H1 (cell line): ENCODE measurements around the gene C3orf49. TPM values are rescaled to one million over a fixed set of nuclear protein-coding genes. Genes with fewer than 3 reads are reported as not detected.

ENCODE experiments used
- CTCF ChIA-PET: fragments of 300-600 bp; sonication (Branson Sonifier 250); formaldehyde crosslinking; loops from one replicate; lab custom pipeline; 2021; ENCODE audit not compliant: partially characterized antibody; lab: Charles Lee
- POLR2A ChIA-PET: fragments of 300-600 bp; sonication (Branson Sonifier 250); formaldehyde crosslinking; loops from one replicate; lab custom pipeline; 2021; ENCODE audit warnings: inconsistent platforms; ENCODE audit not compliant: partially characterized antibody; lab: Charles Lee
- DNase-seq, 2 experiments: peaks; one replicate each; pipeline versions ENCODE4 v3.0.0 to v3.0.0-alpha.2; 2010 to 2022; ENCODE audit warnings: low spot score in 2 of 2, low read depth in 1 of 2, mixed read lengths in 1 of 2
- FAIRE-seq: peaks from 2 replicates; lab custom pipeline; 2011; peaks lifted over from hg19 to GRCh38; lab: Jason Lieb, UNC
- H2AFZ ChIP-seq: 2 replicates; pipeline ENCODE4 v1.8.1; 2012; ENCODE audit warnings: low read length, inconsistent platforms
- H2AK5ac ChIP-seq: 2 replicates; pipeline ENCODE4 v1.6.1; 2013; ENCODE audit warnings: low read depth, low read length
- H2BK120ac ChIP-seq: replicated peaks from 2 replicates; pipeline ENCODE3; 2013; ENCODE audit warnings: low read depth, low read length, inconsistent platforms
- H2BK12ac ChIP-seq: 2 replicates; pipeline ENCODE4 v1.6.1; 2013; ENCODE audit warnings: low read depth, low read length
- H2BK15ac ChIP-seq: 2 replicates; pipeline ENCODE4 v1.6.1; 2013; ENCODE audit warnings: low read length
- H2BK20ac ChIP-seq: 2 replicates; pipeline ENCODE4 v1.6.1; 2013; ENCODE audit warnings: low read length
- H2BK5ac ChIP-seq: 2 replicates; pipeline ENCODE4 v1.6.1; 2013; ENCODE audit warnings: low read depth, low read length
- H3K14ac ChIP-seq: 2 replicates; pipeline ENCODE4 v1.6.1; 2013; ENCODE audit warnings: inconsistent platforms; ENCODE audit not compliant: insufficient read length
- H3K18ac ChIP-seq: 2 replicates; pipeline ENCODE4 v1.6.1; 2013; ENCODE audit warnings: low read length; ENCODE audit errors: extremely low read depth
- H3K23ac ChIP-seq: 2 replicates; pipeline ENCODE4 v1.6.1; 2013; ENCODE audit warnings: inconsistent platforms; ENCODE audit not compliant: insufficient read length
- H3K23me2 ChIP-seq: 2 replicates; pipeline ENCODE4 v1.6.1; 2013; ENCODE audit warnings: low read depth, low read length
- H3K27ac ChIP-seq: 2 replicates; pipeline ENCODE4 v1.6.1; 2011; ENCODE audit warnings: low read depth, low read length, inconsistent platforms
- H3K27me3 ChIP-seq, 4 experiments: replicated peaks in 1 of 4; 1 replicate in 1 of 4; 2 replicates in 3 of 4; pipeline versions ENCODE4 v1.6.1 to v1.8.1; 2011 to 2013; ENCODE audit warnings: low read length in 3 of 4, mild to moderate bottlenecking in 3 of 4, inconsistent platforms in 2 of 4, mixed read lengths in 2 of 4, moderate library complexity in 1 of 4; ENCODE audit not compliant: control insufficient read depth in 3 of 4, insufficient read depth in 3 of 4; ENCODE audit errors: extremely low read depth in 1 of 4
- H3K36me3 ChIP-seq, 4 experiments: 2 replicates each; pipeline versions ENCODE4 v1.6.1 to v1.8.1; 2011 to 2013; ENCODE audit warnings: mild to moderate bottlenecking in 4 of 4, low read length in 3 of 4, moderate library complexity in 2 of 4, control low read depth in 1 of 4, inconsistent platforms in 1 of 4; ENCODE audit not compliant: insufficient read depth in 4 of 4, control insufficient read depth in 2 of 4
- H3K4ac ChIP-seq: replicated peaks from 2 replicates; pipeline ENCODE3; 2013; ENCODE audit warnings: low read length, low read depth, mixed read lengths, inconsistent platforms; ENCODE audit not compliant: insufficient read length
- H3K4me1 ChIP-seq, 4 experiments: replicated peaks in 1 of 4; 1 replicate in 1 of 4; 2 replicates in 3 of 4; pipeline versions ENCODE4 v1.6.1 to v1.8.1; 2011 to 2013; ENCODE audit warnings: low read length in 3 of 4, inconsistent platforms in 2 of 4, mixed read lengths in 1 of 4; ENCODE audit not compliant: insufficient read depth in 4 of 4, control insufficient read depth in 3 of 4
- H3K4me2 ChIP-seq, 2 experiments: 2 replicates each; pipeline versions ENCODE4 v1.6.1 to v1.8.1; 2011 to 2013; ENCODE audit warnings: low read depth in 2 of 2, low read length in 2 of 2, control low read depth in 1 of 2, inconsistent platforms in 1 of 2, mild to moderate bottlenecking in 1 of 2; ENCODE audit not compliant: insufficient read depth in 1 of 2
- H3K4me3 ChIP-seq, 4 experiments: fragments of 200-600, 300-600 bp in 1 of 4; sonication (generic), shearing (Covaris generic), sonication (Bioruptor Twin) in 1 of 4; 2 replicates each; pipeline versions ENCODE4 v1.5.1 to v1.8.1; 2011 to 2016; ENCODE audit warnings: low read length in 4 of 4, low read depth in 3 of 4, control low read depth in 2 of 4, inconsistent platforms in 2 of 4, mild to moderate bottlenecking in 2 of 4, mixed read lengths in 1 of 4, moderate library complexity in 1 of 4; ENCODE audit not compliant: insufficient read depth in 2 of 4; ENCODE audit errors: extremely low read depth in 1 of 4
- H3K56ac ChIP-seq: replicated peaks from 2 replicates; pipeline ENCODE3; 2013; ENCODE audit warnings: low read depth, mild to moderate bottlenecking, mixed read lengths, low read length, inconsistent platforms; ENCODE audit not compliant: insufficient read length
- H3K79me1 ChIP-seq: 2 replicates; pipeline ENCODE4 v1.6.1; 2013; ENCODE audit warnings: low read depth, low read length, control low read depth
- H3K79me2 ChIP-seq, 2 experiments: 2 replicates each; pipeline versions ENCODE4 v1.6.1 to v1.8.1; 2012 to 2013; ENCODE audit warnings: low read length in 2 of 2, mild to moderate bottlenecking in 2 of 2, inconsistent platforms in 1 of 2; ENCODE audit not compliant: insufficient read depth in 2 of 2, control insufficient read depth in 1 of 2
- H3K9ac ChIP-seq, 4 experiments: replicated peaks in 1 of 4; 1 replicate in 1 of 4; 2 replicates in 3 of 4; pipeline versions ENCODE4 v1.6.1 to v1.8.1; 2011 to 2013; ENCODE audit warnings: low read depth in 3 of 4, low read length in 3 of 4, control low read depth in 2 of 4, mild to moderate bottlenecking in 2 of 4, moderate library complexity in 2 of 4, inconsistent platforms in 1 of 4; ENCODE audit errors: extremely low read depth in 1 of 4
- H3K9me3 ChIP-seq, 2 experiments: 2 replicates each; pipeline versions ENCODE4 v1.6.1 to v1.8.1; 2012 to 2013; ENCODE audit warnings: mild to moderate bottlenecking in 2 of 2, moderate library complexity in 2 of 2, control low read depth in 1 of 2, inconsistent platforms in 1 of 2, low read depth in 1 of 2, low read length in 1 of 2, mixed read lengths in 1 of 2; ENCODE audit not compliant: insufficient read depth in 2 of 2
- H4K20me1 ChIP-seq, 2 experiments: replicated peaks in 1 of 2; 2 replicates each; pipeline versions ENCODE3 to v1.8.1; 2011 to 2013; ENCODE audit warnings: inconsistent platforms in 2 of 2, low read length in 2 of 2, mild to moderate bottlenecking in 1 of 2; ENCODE audit not compliant: insufficient read depth in 2 of 2, control insufficient read depth in 1 of 2
- H4K5ac ChIP-seq: 2 replicates; pipeline ENCODE4 v1.6.1; 2013; ENCODE audit warnings: low read length, low read depth, mixed read lengths, inconsistent platforms; ENCODE audit not compliant: insufficient read length
- H4K8ac ChIP-seq: 2 replicates; pipeline ENCODE4 v1.8.0; 2013; ENCODE audit warnings: mild to moderate bottlenecking, moderate library complexity, low read length, inconsistent platforms; ENCODE audit not compliant: insufficient read depth; ENCODE audit errors: extremely low read depth
- H4K91ac ChIP-seq: replicated peaks from 2 replicates; pipeline ENCODE3; 2013; ENCODE audit warnings: low read length, mixed read lengths, inconsistent platforms; ENCODE audit not compliant: insufficient read length
- ATF2 ChIP-seq: IDR thresholded peaks from 2 replicates; pipeline ENCODE4 v1.6.1; 2012; ENCODE audit warnings: low read length, inconsistent platforms
- CBX8 ChIP-seq: fragments of 300-800, 300-1000 bp; sonication (generic); IDR thresholded peaks from 2 replicates; pipeline ENCODE4 v1.7.1; 2016; ENCODE audit warnings: low read depth, low read length, borderline replicate concordance
- CHD1 ChIP-seq: IDR thresholded peaks from 2 replicates; pipeline ENCODE4 v1.6.1; 2012; ENCODE audit warnings: low read depth, low read length, improper control_type of control experiment
- NANOG ChIP-seq: IDR thresholded peaks from 2 replicates; pipeline ENCODE4 v1.6.1; 2011; ENCODE audit warnings: low read length, low read depth, mild to moderate bottlenecking, inconsistent platforms; ENCODE audit not compliant: insufficient read depth, poor library complexity, severe bottlenecking
- PHF8 ChIP-seq: fragments of 200-600 bp; sonication (generic); conservative IDR thresholded peaks from 2 replicates; pipeline ENCODE4 v1.7.1; 2012; ENCODE audit warnings: low read depth, mild to moderate bottlenecking, inconsistent platforms, low read length, moderate library complexity
- POU5F1 ChIP-seq: IDR thresholded peaks from 2 replicates; pipeline ENCODE4 v1.6.1; 2011; ENCODE audit warnings: low read depth, mild to moderate bottlenecking, low read length, moderate library complexity
- RAD21 ChIP-seq, 2 experiments: IDR thresholded peaks in 1 of 2; conservative IDR thresholded peaks in 1 of 2; 2 replicates each; pipeline ENCODE4 v1.6.1; 2011; ENCODE audit warnings: low read depth in 2 of 2, low read length in 2 of 2, improper control_type of control experiment in 1 of 2, inconsistent platforms in 1 of 2, mild to moderate bottlenecking in 1 of 2, moderate library complexity in 1 of 2
- WGBS, 2 experiments: shearing (Covaris generic) in 1 of 2; methylation state at CpG; one replicate each; pipeline versions ENCODE4 v1.1.6 to v1.1.7; 2013 to 2015; ENCODE audit warnings: low lambda C conversion rate in 2 of 2, mixed read lengths in 2 of 2, inconsistent platforms in 1 of 2, low coverage in 1 of 2, missing lambda C conversion rate in 1 of 2; ENCODE audit not compliant: insufficient replicate concordance in 2 of 2, insufficient coverage in 1 of 2, insufficient read length in 1 of 2; ENCODE audit errors: extremely low coverage in 1 of 2, missing lambda C conversion rate in 1 of 2; 5-methylcytosine and 5-hydroxymethylcytosine counted together
- polyA plus RNA-seq, 7 experiments: library from polyadenylated mRNA; depleted of rRNA in 3 of 7; stranded (reverse) in 5 of 7; unstranded in 2 of 7; fragments of >200 nt in 5 of 7; fragments of 200-250 nt in 2 of 7; gene quantifications; 1 replicate in 5 of 7; 2 replicates in 1 of 7; 4 replicates in 1 of 7; pipeline versions ENCODE4 v1.2.1 to v1.2.3, GENCODE V29; 2011 to 2013; ENCODE audit warnings: missing spikeins in 2 of 7, mixed read lengths in 2 of 7
- total RNA-seq: library from RNA; stranded (reverse); fragmentation: NEBNext Ultra II Directional; extraction: Animal tissue kit (Norgen Biotek cat#: 25700); gene quantifications from 2 replicates; pipeline ENCODE4 v1.2.1, GENCODE V29; 2021
- TF ChIP-seq, protein P1 (sequence below), 3 experiments: IDR thresholded peaks; 1 replicate in 2 of 3; 2 replicates in 1 of 3; pipeline versions ENCODE4 v1.5.1 to v1.6.1; 2011; ENCODE audit warnings: low read length in 3 of 3, mild to moderate bottlenecking in 3 of 3, inconsistent platforms in 2 of 3, low read depth in 1 of 3, moderate library complexity in 1 of 3; ENCODE audit not compliant: insufficient read depth in 1 of 3; ENCODE audit errors: control extremely low read depth in 1 of 3

The C3orf49 gene
- total and polyA plus RNA-seq, 2 of the 8 experiments (the other 6 are each of a cell fraction or from before 2014, with no cell fraction given) = not detected

DNA sequence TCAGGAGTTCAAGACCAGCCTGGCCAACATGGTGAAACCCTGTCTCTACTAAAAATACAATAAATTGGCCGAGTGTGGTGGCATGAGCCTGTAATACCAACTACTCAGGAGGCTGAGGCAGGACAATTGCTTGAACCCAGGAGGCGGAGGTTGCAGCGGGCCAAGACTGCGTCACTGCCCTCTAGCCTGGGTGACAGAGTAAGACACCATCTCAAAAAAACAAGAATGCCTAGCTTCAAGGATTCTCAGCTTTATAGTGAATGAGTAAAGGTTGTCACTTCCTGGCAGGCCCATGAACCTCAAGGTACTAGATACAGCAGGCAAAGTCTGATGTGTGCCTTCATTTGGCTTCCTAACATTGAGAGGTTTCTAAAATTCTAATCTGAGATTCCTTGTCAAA is 30.1 kb downstream of the C3orf49 start:
- no peak overlapping the region for H2AFZ ChIP-seq
- no peak for TF ChIP-seq ATF2
- TF ChIP-seq, protein P1, sequence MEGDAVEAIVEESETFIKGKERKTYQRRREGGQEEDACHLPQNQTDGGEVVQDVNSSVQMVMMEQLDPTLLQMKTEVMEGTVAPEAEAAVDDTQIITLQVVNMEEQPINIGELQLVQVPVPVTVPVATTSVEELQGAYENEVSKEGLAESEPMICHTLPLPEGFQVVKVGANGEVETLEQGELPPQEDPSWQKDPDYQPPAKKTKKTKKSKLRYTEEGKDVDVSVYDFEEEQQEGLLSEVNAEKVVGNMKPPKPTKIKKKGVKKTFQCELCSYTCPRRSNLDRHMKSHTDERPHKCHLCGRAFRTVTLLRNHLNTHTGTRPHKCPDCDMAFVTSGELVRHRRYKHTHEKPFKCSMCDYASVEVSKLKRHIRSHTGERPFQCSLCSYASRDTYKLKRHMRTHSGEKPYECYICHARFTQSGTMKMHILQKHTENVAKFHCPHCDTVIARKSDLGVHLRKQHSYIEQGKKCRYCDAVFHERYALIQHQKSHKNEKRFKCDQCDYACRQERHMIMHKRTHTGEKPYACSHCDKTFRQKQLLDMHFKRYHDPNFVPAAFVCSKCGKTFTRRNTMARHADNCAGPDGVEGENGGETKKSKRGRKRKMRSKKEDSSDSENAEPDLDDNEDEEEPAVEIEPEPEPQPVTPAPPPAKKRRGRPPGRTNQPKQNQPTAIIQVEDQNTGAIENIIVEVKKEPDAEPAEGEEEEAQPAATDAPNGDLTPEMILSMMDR (IDR thresholded peaks at IDR 0.05; ENCODE audit: control extremely low read depth in 1 of 3, insufficient read depth in 1 of 3, low read depth in 1 of 3, low read length in 3 of 3) = peak in 2 of 3 experiments; percentile 21 to 31; a peak in 2 of 4 replicates
- TF ChIP-seq POU5F1 = 0 out of 2 replicates have a peak, but pooled peaks have one; percentile 31
- no peak for TF ChIP-seq PHF8
- TF ChIP-seq CBX8 = no peak
- no peak for TF ChIP-seq CHD1
- TF ChIP-seq RAD21 (IDR thresholded peaks at IDR 0.05 in 1 of 2, conservative IDR thresholded peaks at IDR 0.05 in 1 of 2; ENCODE audit: low read depth in 2 of 2, low read length in 2 of 2) = peak in 1 of 2 experiments; percentile 35; a peak in 2 of 4 replicates
- no peak for TF ChIP-seq NANOG

More for the DNA sequence above, 30.1 kb downstream of the C3orf49 start:
- H3K23ac ChIP-seq = no peak overlapping the region
- WGBS, 2 experiments = 84% methylated on average over 4 of the region's 4 CpGs; no CpG with 5 or more reads in 1 of the 2 experiments
- no peaks in the 10 kb centered on the region for H3K27me3 ChIP-seq
- ChIA-PET POLR2A (interaction anchor here (1.0 to 1.4 kb wide), 3 partner anchors 13 to 30 kb away, joined by 3 to 4 read pairs (median 4); no protein-coding TSS in a partner anchor), CTCF (interaction anchor here (0.6 to 1.8 kb wide), 4 partner anchors 10 to 113 kb away, joined by 4 to 5 read pairs (median 4); no protein-coding TSS in a partner anchor)
- no peak overlapping the region for H4K91ac ChIP-seq
- no peak overlapping the region for H2BK5ac ChIP-seq
- no peak overlapping the region for H2AK5ac ChIP-seq
- no peak overlapping the region for H3K27ac ChIP-seq
- H3K14ac ChIP-seq = no peak overlapping the region
- H3K4me2 ChIP-seq = no peak overlapping the region
- no peaks in the 10 kb centered on the region for H3K9me3 ChIP-seq
- FAIRE-seq (no peak), DNase-seq (no peak)
- H2BK20ac ChIP-seq = no peak overlapping the region
- no peak overlapping the region for H2BK15ac ChIP-seq
- H3K23me2 ChIP-seq = no peaks in the 10 kb centered on the region
- H3K36me3 ChIP-seq = no peaks in the 10 kb centered on the region
- H2BK12ac ChIP-seq = no peak overlapping the region
- peaks cover 0 to 17% of the 10 kb centered on the region in 2 experiments; a peak in 3 of 4 replicates for H3K79me2 ChIP-seq
- no peak overlapping the region for H3K18ac ChIP-seq
- 0 out of 2 replicates have a peak, but pooled peaks cover 2% of the 10 kb centered on the region for H3K79me1 ChIP-seq
- peaks cover 0 to 7% (median 2%) of the 10 kb centered on the region in 4 experiments; a peak in 3 of 7 replicates for H3K4me1 ChIP-seq
- no peak overlapping the region for H3K9ac ChIP-seq
- no peak overlapping the region for H3K4ac ChIP-seq
- H4K5ac ChIP-seq = no peak overlapping the region
- no peak overlapping the region for H3K4me3 ChIP-seq
- no peak overlapping the region for H2BK120ac ChIP-seq
- no peak overlapping the region for H3K56ac ChIP-seq
- H4K20me1 ChIP-seq = no peaks in the 10 kb centered on the region
- no peak overlapping the region for H4K8ac ChIP-seq
